ENCODE results near the gene KISS1.

The KISS1 gene

DNA sequence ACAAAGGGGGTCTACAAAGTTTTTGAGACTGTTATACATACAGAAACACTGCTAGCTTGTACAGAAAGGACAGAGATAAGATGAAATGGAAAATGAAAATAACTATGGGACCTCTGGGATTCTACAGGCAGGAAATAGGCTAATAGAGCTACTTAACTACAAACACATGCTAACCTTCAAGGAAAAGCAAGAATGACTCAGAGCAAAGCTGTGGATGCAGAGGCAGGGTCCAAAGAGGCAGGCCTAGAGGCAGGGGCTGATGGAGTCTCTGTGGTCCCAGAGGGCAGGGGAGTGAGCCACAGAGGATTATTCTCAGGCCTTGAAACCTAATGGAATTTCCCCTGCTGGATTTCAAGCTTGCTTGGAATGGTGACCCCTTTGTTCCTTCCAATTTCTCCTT is 36.2 kb upstream of the KISS1 start:
- no peak for DNase-seq (ENCODE audit: low read depth)
- no peak for TF ChIP-seq POLR2A (IDR thresholded peaks at IDR 0.05; ENCODE audit: extremely low read depth, insufficient read length)
- TF ChIP-seq, protein P1, sequence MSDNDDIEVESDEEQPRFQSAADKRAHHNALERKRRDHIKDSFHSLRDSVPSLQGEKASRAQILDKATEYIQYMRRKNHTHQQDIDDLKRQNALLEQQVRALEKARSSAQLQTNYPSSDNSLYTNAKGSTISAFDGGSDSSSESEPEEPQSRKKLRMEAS (IDR thresholded peaks at IDR 0.05; ENCODE audit: low read depth, low read length) = no peak
- no peak for TF ChIP-seq MYC (IDR thresholded peaks at IDR 0.05; ENCODE audit: low read depth, low read length)
- no peak for TF ChIP-seq CTCF (IDR thresholded peaks at IDR 0.05; ENCODE audit: low read depth, low read length)

DNA sequence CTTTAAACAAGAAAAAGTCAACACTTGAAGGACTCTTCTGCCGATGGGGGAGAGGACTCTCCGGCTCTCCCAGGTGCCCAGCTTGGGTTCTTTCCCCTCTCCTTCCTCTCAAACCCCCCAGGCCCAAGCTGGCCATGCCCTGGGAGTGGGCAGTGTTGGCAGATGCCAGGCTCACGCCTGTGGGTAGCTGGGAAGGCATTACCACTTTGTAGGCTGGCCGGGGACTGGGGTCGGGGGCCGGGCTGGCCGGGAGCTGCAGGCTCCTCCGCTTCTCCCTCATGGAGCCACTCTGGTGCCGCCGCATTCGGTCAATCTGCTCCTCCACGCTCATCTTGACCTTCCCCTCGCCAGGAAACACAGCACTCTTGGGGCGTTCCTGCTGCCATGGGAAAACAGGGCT is 33.9 kb upstream of the KISS1 start:
- H3K4me3 ChIP-seq (ENCODE audit: low read depth, low read length) = no peak overlapping the region
- DNase-seq (ENCODE audit: low read depth) = no peak
- TF ChIP-seq, protein P1 (IDR thresholded peaks at IDR 0.05; ENCODE audit: low read depth, low read length) = no peak
- TF ChIP-seq POLR2A (IDR thresholded peaks at IDR 0.05; ENCODE audit: extremely low read depth, insufficient read length) (no peak), CTCF (IDR thresholded peaks at IDR 0.05; ENCODE audit: low read depth, low read length) (no peak), MYC (IDR thresholded peaks at IDR 0.05; ENCODE audit: low read depth, low read length) (no peak)

More for the DNA sequence above, 36.2 kb upstream of the KISS1 start:
- no peak overlapping the region for H3K4me3 ChIP-seq (ENCODE audit: low read depth, low read length)

DNA sequence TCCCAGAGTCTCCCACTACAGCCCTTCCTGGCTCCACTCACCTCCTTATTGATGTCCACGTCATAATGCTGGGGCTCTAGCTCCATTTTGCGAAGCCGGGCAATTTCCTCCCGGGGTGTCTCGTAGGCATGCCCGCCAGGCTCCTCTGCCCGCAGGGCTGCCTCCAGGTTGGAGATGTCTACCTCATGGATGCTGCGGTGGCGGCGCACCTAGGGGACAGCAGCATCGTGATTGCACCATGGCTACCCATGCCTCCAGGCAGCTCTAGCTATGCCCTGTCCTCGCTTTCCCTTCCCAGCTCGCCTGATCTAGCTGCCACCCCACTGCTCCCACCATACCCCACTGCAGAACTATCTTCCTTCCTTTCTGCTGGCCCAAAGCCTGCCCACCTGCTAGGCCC is 32.6 kb upstream of the KISS1 start:
- H3K4me3 ChIP-seq (ENCODE audit: low read depth, low read length) = no peak overlapping the region
- DNase-seq (ENCODE audit: low read depth) = no peak
- no peak for TF ChIP-seq CTCF (IDR thresholded peaks at IDR 0.05; ENCODE audit: low read depth, low read length)
- TF ChIP-seq, protein P1 (IDR thresholded peaks at IDR 0.05; ENCODE audit: low read depth, low read length) = no peak
- TF ChIP-seq MYC (IDR thresholded peaks at IDR 0.05; ENCODE audit: low read depth, low read length) = no peak
- no peak for TF ChIP-seq POLR2A (IDR thresholded peaks at IDR 0.05; ENCODE audit: extremely low read depth, insufficient read length)

DNA sequence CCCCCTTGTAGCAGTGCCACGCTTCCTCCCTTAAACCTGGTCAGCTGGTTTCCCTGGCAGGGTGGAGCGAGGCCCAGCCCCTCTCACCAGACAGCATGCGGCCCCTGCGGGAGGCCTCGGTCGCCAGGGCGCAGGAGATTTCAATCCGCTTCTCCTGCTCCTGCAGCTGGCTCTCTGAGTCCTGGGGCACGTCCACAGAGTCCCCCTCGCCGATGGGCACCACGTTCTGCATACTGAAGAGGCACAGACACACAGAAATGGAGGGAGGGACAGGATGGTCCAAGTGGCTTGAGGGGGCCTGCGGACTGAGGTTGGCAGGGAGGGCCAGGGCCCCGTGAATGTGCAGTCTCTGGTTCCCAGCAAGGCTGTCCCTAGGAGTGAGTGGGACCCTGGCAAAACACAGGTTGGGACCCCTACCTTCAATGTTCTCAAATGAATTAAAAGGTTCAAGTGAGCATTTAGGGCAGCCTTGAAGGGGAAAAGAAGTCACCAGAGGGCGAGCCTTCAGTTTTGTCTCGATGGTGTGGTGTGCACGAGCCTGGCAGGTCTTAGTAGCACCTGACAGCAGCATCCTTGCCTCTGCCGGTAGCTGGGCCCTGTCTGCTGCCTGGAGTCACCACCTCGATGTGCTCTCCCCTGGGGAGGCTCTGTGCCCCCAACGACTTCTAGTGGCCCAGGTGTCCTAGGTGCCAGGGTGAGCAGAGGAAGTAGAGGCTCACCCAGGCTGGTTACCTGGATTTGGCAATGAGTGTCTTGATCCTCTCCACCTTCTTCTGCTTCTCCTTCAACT is 31.9 kb upstream of the KISS1 start:
- H3K4me3 ChIP-seq (ENCODE audit: low read depth, low read length) = no peak overlapping the region
- no peak for DNase-seq (ENCODE audit: low read depth)
- TF ChIP-seq POLR2A (IDR thresholded peaks at IDR 0.05; ENCODE audit: extremely low read depth, insufficient read length) = no peak
- TF ChIP-seq, protein P1 (IDR thresholded peaks at IDR 0.05; ENCODE audit: low read depth, low read length) = no peak
- no peak for TF ChIP-seq CTCF (IDR thresholded peaks at IDR 0.05; ENCODE audit: low read depth, low read length)
- TF ChIP-seq MYC (IDR thresholded peaks at IDR 0.05; ENCODE audit: low read depth, low read length) = no peak

DNA sequence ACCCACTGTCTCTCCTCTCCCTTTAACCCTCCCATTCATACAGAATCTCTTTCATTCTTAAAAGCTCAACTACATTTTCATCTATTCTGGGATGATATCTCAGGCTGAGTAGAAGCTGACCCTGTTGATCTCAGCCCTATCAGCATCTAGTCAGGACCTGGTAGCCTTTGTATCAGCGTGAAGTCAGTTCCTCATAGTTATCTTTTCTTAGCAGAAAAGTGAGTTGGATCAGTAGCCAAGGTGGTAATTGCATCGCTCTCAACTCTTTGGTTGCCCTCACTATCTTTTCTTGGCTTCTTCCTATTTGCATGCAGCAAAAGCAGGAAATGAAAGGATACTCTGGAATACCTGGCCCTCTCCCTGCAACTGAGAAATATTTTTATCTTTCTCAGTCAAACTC is 31.1 kb upstream of the KISS1 start:
- no peak overlapping the region for H3K4me3 ChIP-seq (ENCODE audit: low read depth, low read length)
- DNase-seq (ENCODE audit: low read depth) = no peak
- TF ChIP-seq MYC (IDR thresholded peaks at IDR 0.05; ENCODE audit: low read depth, low read length) = no peak
- TF ChIP-seq CTCF (IDR thresholded peaks at IDR 0.05; ENCODE audit: low read depth, low read length) = no peak
- no peak for TF ChIP-seq POLR2A (IDR thresholded peaks at IDR 0.05; ENCODE audit: extremely low read depth, insufficient read length)
- TF ChIP-seq, protein P1 (IDR thresholded peaks at IDR 0.05; ENCODE audit: low read depth, low read length) = no peak
